Mucosa of stomach (tissue), 1 donor: ENCODE data around the gene GRM5.

Experiments used
- H3K27me3 ChIP-seq: one replicate; pipeline ENCODE4 v1.7.0; 2013; ENCODE audit warnings: mild to moderate bottlenecking, low read length; ENCODE audit not compliant: control insufficient read depth, insufficient read depth
- H3K36me3 ChIP-seq: one replicate; pipeline ENCODE4 v1.7.0; 2013; ENCODE audit warnings: low read length; ENCODE audit not compliant: control insufficient read depth, insufficient read depth
- H3K4me1 ChIP-seq: one replicate; pipeline ENCODE4 v1.7.0; 2013; ENCODE audit warnings: mild to moderate bottlenecking, low read length; ENCODE audit not compliant: control insufficient read depth, insufficient read depth
- H3K4me3 ChIP-seq: one replicate; pipeline ENCODE4 v1.7.0; 2013; ENCODE audit warnings: low read length
- H3K9ac ChIP-seq: one replicate; pipeline ENCODE4 v1.7.0; 2013; ENCODE audit warnings: mild to moderate bottlenecking, low read length, moderate library complexity
- H3K9me3 ChIP-seq: one replicate; pipeline ENCODE4 v1.7.0; 2013; ENCODE audit warnings: mild to moderate bottlenecking, low read length, moderate library complexity; ENCODE audit not compliant: control insufficient read depth
- donor health status: Pancreatic carcinoma.

The GRM5 gene

DNA sequence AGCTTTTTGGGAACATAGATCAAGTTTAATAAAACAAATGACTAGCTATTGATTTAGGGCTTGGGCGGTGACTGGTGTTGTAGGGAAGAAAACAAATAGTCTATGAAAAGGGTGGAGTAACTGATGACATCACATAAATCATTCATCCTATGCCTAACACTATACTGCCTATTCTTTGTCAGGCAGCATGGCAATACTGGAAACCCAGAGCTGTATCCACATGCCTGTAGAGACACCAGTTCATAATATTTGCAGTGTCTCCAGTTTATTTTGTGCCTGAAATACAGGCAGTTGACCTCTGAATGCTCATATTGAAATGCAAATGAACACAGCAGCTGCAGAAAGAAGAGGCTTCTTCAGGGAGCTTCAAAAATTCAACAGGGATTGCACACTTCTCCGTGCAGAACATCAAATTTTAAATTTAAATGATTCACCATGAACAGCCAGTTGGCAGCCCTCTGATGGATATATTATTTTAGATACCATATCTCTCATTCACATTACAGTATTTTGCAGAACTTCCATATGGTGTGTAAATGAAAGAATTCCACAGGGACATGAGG is 445.1 kb downstream of the GRM5 start:
- H3K4me1 ChIP-seq: no peaks in the 10 kb centered on the region
- H3K9ac ChIP-seq: no peak overlapping the region
- H3K36me3 ChIP-seq: no peaks in the 10 kb centered on the region
- H3K4me3 ChIP-seq: no peak overlapping the region
- H3K27me3 ChIP-seq: no peaks in the 10 kb centered on the region
- H3K9me3 ChIP-seq: no peaks in the 10 kb centered on the region

DNA sequence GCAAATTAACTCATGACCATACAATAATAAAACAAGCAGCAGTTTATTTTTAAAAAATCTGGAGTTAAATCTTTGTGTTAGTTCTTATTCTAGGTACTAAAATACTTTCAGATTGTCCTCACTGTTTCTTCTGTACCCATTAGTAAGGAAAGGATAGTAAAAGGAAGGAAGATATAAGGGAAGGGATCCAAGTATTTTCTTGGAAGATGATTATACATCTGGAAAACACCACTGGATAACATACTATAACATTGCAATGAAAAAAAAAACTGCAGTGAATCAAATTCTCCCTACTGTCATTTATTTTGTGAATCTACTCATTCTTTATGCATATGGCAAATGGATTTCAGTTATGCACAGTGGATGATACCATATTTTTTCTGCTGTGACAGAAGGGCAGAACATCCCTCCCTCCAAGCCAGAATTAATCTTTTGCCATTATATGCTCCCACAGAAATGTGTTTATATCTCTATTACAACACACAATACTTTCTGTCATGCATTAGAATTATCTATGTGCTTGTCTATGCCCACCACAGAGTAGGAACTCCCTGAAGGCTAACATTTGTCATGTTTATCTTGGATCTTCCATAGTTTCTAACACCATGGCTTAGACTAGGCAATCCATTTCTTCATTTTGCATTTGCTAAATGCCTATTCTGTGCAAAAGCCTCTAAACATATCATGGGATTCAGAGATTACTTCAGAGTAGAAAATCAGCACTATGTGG is 446.0 kb downstream of the GRM5 start:
- Histone ChIP-seq H3K27me3 (no peaks in the 10 kb centered on the region), H3K9me3 (no peaks in the 10 kb centered on the region), H3K9ac (no peak overlapping the region), H3K4me1 (no peaks in the 10 kb centered on the region), H3K36me3 (no peaks in the 10 kb centered on the region), H3K4me3 (no peak overlapping the region)

DNA sequence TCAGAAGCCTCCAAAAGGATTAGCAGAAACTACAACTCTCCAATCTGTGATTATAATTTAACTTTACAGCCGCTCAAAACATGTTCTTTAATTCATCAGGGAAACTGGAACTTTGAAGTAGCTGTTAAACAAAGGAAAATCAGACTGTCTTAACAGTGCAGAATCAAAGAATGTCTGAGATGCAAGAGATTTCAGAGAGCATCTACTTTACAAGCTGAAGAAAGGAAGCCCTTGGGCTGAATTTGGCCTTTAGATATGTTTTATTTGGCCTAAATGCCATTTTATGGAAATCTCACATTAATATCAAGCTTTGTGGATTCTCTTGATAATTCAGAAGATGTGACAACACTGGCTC is 446.7 kb downstream of the GRM5 start:
- H3K9ac ChIP-seq: no peak overlapping the region
- no peak overlapping the region for H3K4me3 ChIP-seq
- H3K4me1 ChIP-seq: no peaks in the 10 kb centered on the region
- H3K36me3 ChIP-seq: no peaks in the 10 kb centered on the region
- no peaks in the 10 kb centered on the region for H3K9me3 ChIP-seq
- no peaks in the 10 kb centered on the region for H3K27me3 ChIP-seq

GRCh38 chr11:88618327-88619070 is 447.3 kb downstream of the GRM5 start:
- Histone ChIP-seq H3K9me3 (no peaks in the 10 kb centered on the region), H3K9ac (no peak overlapping the region), H3K4me3 (no peak overlapping the region), H3K27me3 (no peaks in the 10 kb centered on the region), H3K36me3 (no peaks in the 10 kb centered on the region), H3K4me1 (no peaks in the 10 kb centered on the region)

GRCh38 chr11:88617226-88617625 is 448.6 kb downstream of the GRM5 start:
- Histone ChIP-seq H3K9me3 (no peaks in the 10 kb centered on the region), H3K4me3 (no peak overlapping the region), H3K4me1 (no peaks in the 10 kb centered on the region), H3K27me3 (no peaks in the 10 kb centered on the region), H3K36me3 (no peaks in the 10 kb centered on the region), H3K9ac (no peak overlapping the region)

DNA sequence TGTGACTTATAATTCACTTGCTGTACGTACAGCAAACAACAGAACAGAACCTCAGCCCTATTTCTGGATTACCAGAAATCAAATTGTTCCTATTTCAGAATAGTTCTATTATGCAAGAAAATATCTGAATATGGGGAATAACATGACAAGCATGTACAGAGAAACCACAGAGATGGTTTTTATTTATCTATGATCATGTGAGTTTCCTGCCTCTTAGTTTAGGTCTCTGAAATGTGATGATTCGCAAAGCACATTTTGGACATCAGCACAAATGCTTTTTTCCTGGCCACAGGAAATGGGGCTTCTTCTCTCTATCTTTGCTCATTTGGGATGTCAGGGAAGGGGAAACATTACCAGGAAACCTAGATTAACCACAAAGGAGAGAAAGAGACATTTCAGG is 461.5 kb downstream of the GRM5 start:
- no peaks in the 10 kb centered on the region for H3K27me3 ChIP-seq
- H3K9me3 ChIP-seq: no peaks in the 10 kb centered on the region
- H3K4me1 ChIP-seq: no peaks in the 10 kb centered on the region
- no peaks in the 10 kb centered on the region for H3K36me3 ChIP-seq
- H3K4me3 ChIP-seq: no peak overlapping the region
- H3K9ac ChIP-seq: no peak overlapping the region

GRCh38 chr11:88603091-88603867 is 462.5 kb downstream of the GRM5 start:
- H3K9ac ChIP-seq: no peak overlapping the region
- H3K4me3 ChIP-seq: no peak overlapping the region
- no peaks in the 10 kb centered on the region for H3K4me1 ChIP-seq
- H3K9me3 ChIP-seq: no peaks in the 10 kb centered on the region
- no peaks in the 10 kb centered on the region for H3K36me3 ChIP-seq
- H3K27me3 ChIP-seq: no peaks in the 10 kb centered on the region

DNA sequence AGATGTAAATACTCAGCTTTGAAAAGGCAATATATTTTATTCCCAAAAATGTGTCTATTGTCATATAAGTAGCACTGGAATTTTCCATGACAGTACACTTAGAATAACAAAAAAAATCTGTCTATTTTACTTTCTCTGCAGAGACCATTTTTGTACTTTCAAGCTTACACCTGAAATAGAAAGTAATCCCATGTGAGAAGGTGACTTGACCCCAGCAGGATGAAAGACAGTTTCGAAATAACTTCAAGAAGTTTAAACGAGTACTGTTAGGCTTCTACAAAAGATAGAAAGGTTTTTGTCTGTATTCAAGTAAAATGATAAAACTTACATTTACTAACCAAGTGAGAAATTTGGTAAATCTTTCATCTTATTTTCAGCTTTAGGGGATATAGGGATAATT is 468.4 kb downstream of the GRM5 start:
- no peak overlapping the region for H3K9ac ChIP-seq
- no peak overlapping the region for H3K4me3 ChIP-seq
- H3K4me1 ChIP-seq: no peaks in the 10 kb centered on the region
- no peaks in the 10 kb centered on the region for H3K9me3 ChIP-seq
- H3K27me3 ChIP-seq: no peaks in the 10 kb centered on the region
- H3K36me3 ChIP-seq: no peaks in the 10 kb centered on the region

- no peak overlapping the region for H3K9ac ChIP-seq
- H3K9me3 ChIP-seq: no peaks in the 10 kb centered on the region
- H3K27me3 ChIP-seq: no peaks in the 10 kb centered on the region
- H3K4me3 ChIP-seq: no peak overlapping the region
- no peaks in the 10 kb centered on the region for H3K4me1 ChIP-seq
- no peaks in the 10 kb centered on the region for H3K36me3 ChIP-seq
Observed at GRCh38 chr11:88596786-88597185, 469.0 kb downstream of the GRM5 start.

DNA sequence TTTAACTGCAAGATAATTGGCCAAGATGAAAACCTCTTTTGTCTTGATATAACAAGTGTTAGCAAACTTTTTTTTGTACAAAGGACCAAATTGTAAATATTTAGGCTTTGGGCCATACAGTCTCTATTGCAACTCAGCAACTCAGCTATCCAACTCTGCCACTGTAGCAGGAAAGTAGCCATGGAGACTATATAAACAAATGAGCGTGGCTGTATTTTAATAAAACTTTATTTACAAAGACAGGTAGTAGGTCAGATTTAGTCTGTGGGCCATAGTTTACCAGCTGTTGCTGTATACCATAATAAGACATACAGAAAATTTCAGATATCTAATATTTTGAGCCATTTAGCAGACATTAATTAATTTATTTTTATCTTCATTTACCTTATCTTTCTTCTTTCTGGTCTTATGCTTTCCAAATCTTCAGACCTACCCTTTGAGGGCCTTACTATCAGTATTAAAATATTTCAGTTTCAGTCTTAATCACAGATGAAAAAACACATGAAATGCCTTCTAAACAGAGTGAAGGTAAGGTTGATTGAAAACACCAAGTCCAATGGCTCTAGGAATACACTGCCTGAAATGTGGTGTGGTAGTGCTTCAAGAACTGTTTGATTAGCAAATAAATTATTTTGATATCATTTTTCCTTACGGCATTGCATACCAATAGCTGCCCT is 471.4 kb downstream of the GRM5 start:
- Histone ChIP-seq H3K4me1 (no peaks in the 10 kb centered on the region), H3K36me3 (no peaks in the 10 kb centered on the region), H3K9me3 (no peaks in the 10 kb centered on the region), H3K9ac (no peak overlapping the region), H3K4me3 (no peak overlapping the region), H3K27me3 (no peaks in the 10 kb centered on the region)

GRCh38 chr11:88590361-88590760 is 475.4 kb downstream of the GRM5 start:
- Histone ChIP-seq H3K9me3 (no peaks in the 10 kb centered on the region), H3K9ac (no peak overlapping the region), H3K27me3 (no peaks in the 10 kb centered on the region), H3K4me1 (no peaks in the 10 kb centered on the region), H3K36me3 (no peaks in the 10 kb centered on the region), H3K4me3 (no peak overlapping the region)
